ENCODE data around the gene FBXO42.

DNA sequence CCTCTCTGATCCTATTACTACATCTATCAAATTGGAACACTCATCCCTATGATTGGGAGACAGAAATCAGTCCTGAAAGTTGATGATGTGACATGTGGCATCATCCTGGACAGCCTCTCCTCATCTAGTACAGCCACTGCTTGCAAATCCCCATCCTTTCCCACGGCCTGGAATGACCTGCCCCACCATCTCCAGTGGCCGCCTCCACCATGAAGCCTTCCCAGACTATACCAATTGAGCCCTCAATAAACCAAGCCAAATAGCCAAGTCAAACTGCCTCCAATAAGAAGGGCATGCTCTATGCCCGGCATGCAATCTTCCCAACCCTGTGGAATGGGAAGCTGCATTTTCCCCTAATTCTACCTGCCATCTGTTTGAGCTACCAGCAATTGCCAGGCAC is 139.3 kb downstream of the FBXO42 start:
- TF ChIP-seq, protein P1, sequence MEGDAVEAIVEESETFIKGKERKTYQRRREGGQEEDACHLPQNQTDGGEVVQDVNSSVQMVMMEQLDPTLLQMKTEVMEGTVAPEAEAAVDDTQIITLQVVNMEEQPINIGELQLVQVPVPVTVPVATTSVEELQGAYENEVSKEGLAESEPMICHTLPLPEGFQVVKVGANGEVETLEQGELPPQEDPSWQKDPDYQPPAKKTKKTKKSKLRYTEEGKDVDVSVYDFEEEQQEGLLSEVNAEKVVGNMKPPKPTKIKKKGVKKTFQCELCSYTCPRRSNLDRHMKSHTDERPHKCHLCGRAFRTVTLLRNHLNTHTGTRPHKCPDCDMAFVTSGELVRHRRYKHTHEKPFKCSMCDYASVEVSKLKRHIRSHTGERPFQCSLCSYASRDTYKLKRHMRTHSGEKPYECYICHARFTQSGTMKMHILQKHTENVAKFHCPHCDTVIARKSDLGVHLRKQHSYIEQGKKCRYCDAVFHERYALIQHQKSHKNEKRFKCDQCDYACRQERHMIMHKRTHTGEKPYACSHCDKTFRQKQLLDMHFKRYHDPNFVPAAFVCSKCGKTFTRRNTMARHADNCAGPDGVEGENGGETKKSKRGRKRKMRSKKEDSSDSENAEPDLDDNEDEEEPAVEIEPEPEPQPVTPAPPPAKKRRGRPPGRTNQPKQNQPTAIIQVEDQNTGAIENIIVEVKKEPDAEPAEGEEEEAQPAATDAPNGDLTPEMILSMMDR (IDR thresholded peaks at IDR 0.05; ENCODE audit: low read length) = no peak
- no peak for TF ChIP-seq EZH2 (IDR thresholded peaks at IDR 0.05; ENCODE audit: borderline replicate concordance, low read length)

Measured in OCI-LY1 (cell line).